HepG2 (cell line): Measurements from ENCODE around the gene ACCS. TPM values are rescaled to one million over a fixed set of nuclear protein-coding genes. Genes with fewer than 3 reads are reported as not detected.
A peak's percentile ranks its signal among the peaks of the same experiment; 100 is the strongest.

Source experiments
- CC2D1A ChIP-seq: sonication (generic); formaldehyde crosslinking; IDR thresholded peaks from 2 replicates; pipeline ENCODE4 v1.8.1; 2023; ENCODE audit warnings: mild to moderate bottlenecking, missing genetic modification reagents
- CHD4 ChIP-seq: fragments of 200-600 bp; sonication (generic); IDR thresholded peaks from 2 replicates; pipeline ENCODE4 v1.7.0; 2017; ENCODE audit warnings: mild to moderate bottlenecking, low read length, borderline replicate concordance
- EP300 ChIP-seq, 3 experiments: sonication (generic) in 1 of 3; formaldehyde crosslinking in 1 of 3; IDR thresholded peaks; 2 replicates each; pipeline versions ENCODE4 v1.5.1 to v1.6.1; 2011 to 2020; ENCODE audit warnings: low read depth in 2 of 3, low read length in 2 of 3, borderline replicate concordance in 1 of 3, improper control_type of control experiment in 1 of 3, mild to moderate bottlenecking in 1 of 3, missing genetic modification reagents in 1 of 3, moderate library complexity in 1 of 3
- FLYWCH1 ChIP-seq: sonication (generic); formaldehyde crosslinking; IDR thresholded peaks from 2 replicates; pipeline ENCODE4 v1.8.1; 2023; ENCODE audit warnings: mild to moderate bottlenecking, missing genetic modification reagents
- NAIF1 ChIP-seq: sonication (generic); formaldehyde crosslinking; IDR thresholded peaks from 2 replicates; pipeline ENCODE4 v1.5.0; 2020; ENCODE audit warnings: mild to moderate bottlenecking, missing genetic modification reagents, borderline replicate concordance
- NR2F6 ChIP-seq, 2 experiments: IDR thresholded peaks; 2 replicates each; pipeline ENCODE4 v1.6.1; 2016; ENCODE audit warnings: antibody characterized with exemption in 1 of 2, mild to moderate bottlenecking in 1 of 2
- PLRG1 ChIP-seq: fragments of 450-650 bp; conservative IDR thresholded peaks from 2 replicates; pipeline ENCODE4 v1.6.1; 2016
- POLR2G ChIP-seq: fragments of 200-400 bp; formaldehyde crosslinking; IDR thresholded peaks from 2 replicates; pipeline ENCODE4 v1.6.1; 2018; ENCODE audit warnings: mild to moderate bottlenecking, low read depth, low read length, moderate library complexity
- SOX5 ChIP-seq: IDR thresholded peaks from 2 replicates; pipeline ENCODE4 v1.6.1; 2016; ENCODE audit warnings: borderline replicate concordance
- TEAD2 ChIP-seq: sonication (generic); formaldehyde crosslinking; IDR thresholded peaks from 2 replicates; pipeline ENCODE4 v1.9.0; 2021; ENCODE audit warnings: missing genetic modification reagents
- ZFP37 ChIP-seq: sonication (generic); formaldehyde crosslinking; IDR thresholded peaks from 2 replicates; pipeline ENCODE4 v1.4.0; 2020; ENCODE audit warnings: missing genetic modification reagents, borderline replicate concordance
- ZNF12 ChIP-seq: sonication (generic); formaldehyde crosslinking; IDR thresholded peaks from 2 replicates; pipeline ENCODE4 v1.5.0; 2020; ENCODE audit warnings: missing genetic modification reagents
- ZNF207 ChIP-seq: fragments of 450-650 bp; IDR thresholded peaks from 2 replicates; pipeline ENCODE4 v1.6.1; 2016; ENCODE audit warnings: antibody characterized with exemption, borderline replicate concordance
- ZNF274 ChIP-seq: sonication (generic); formaldehyde crosslinking; IDR thresholded peaks from 2 replicates; pipeline ENCODE4 v1.5.1; 2020; ENCODE audit warnings: mild to moderate bottlenecking, missing genetic modification reagents
- ZNF33B ChIP-seq: sonication (generic); formaldehyde crosslinking; IDR thresholded peaks from 2 replicates; pipeline ENCODE4 v1.5.1; 2020; ENCODE audit warnings: mild to moderate bottlenecking, missing genetic modification reagents
- ZNF34 ChIP-seq: sonication (generic); formaldehyde crosslinking; IDR thresholded peaks from 2 replicates; pipeline ENCODE4 v1.4.0; 2020; ENCODE audit warnings: mild to moderate bottlenecking, missing genetic modification reagents, borderline replicate concordance
- ZNF790 ChIP-seq: sonication (generic); formaldehyde crosslinking; IDR thresholded peaks from 2 replicates; pipeline ENCODE4 v1.8.0; 2022; ENCODE audit warnings: missing genetic modification reagents, mild to moderate bottlenecking, borderline replicate concordance
- polyA plus RNA-seq, 8 experiments: library from polyadenylated mRNA; depleted of rRNA in 3 of 8; stranded (reverse) in 7 of 8; unstranded in 1 of 8; fragments of >200 nt; fragmentation: Illumina TruSeq in 4 of 8; extraction: Trizol in 4 of 8; gene quantifications; 2 replicates each; pipeline versions ENCODE4 v1.2.1 to v1.2.3, GENCODE V29; 2011 to 2016; ENCODE audit warnings: low read depth in 4 of 8, missing spikeins in 1 of 8, mixed read lengths in 1 of 8; ENCODE audit not compliant: insufficient read depth in 1 of 8
- total RNA-seq, 5 experiments: library from RNA; depleted of rRNA; stranded (reverse); fragments of >200 nt; fragmentation: Illumina TruSeq; extraction: Trizol; gene quantifications; 2 replicates each; pipeline ENCODE4 v1.2.3, GENCODE V29; 2016; ENCODE audit warnings: low read depth in 1 of 5
- TF ChIP-seq, protein P1 (sequence below): sonication (generic); formaldehyde crosslinking; IDR thresholded peaks from 2 replicates; pipeline ENCODE4 v1.4.0; 2020; ENCODE audit warnings: mild to moderate bottlenecking, missing genetic modification reagents
- TF ChIP-seq, protein P2 (sequence below): sonication (generic); formaldehyde crosslinking; conservative IDR thresholded peaks from 2 replicates; pipeline ENCODE4 v1.5.0; 2020; ENCODE audit warnings: missing genetic modification reagents
- TF ChIP-seq, protein P3 (sequence below): sonication (generic); formaldehyde crosslinking; IDR thresholded peaks from 2 replicates; pipeline ENCODE4 v1.5.1; 2020; ENCODE audit warnings: mild to moderate bottlenecking, missing genetic modification reagents, moderate library complexity
- TF ChIP-seq, protein P4 (sequence below): IDR thresholded peaks from 2 replicates; pipeline ENCODE4 v1.6.1; 2012; ENCODE audit warnings: low read depth, low read length, improper control_type of control experiment
- TF ChIP-seq, protein P5 (sequence below): sonication (generic); formaldehyde crosslinking; IDR thresholded peaks from 2 replicates; pipeline ENCODE4 v1.4.0; 2020; ENCODE audit warnings: missing genetic modification reagents

Gene ACCS
- total and polyA plus RNA-seq, 2 of the 13 experiments (the other 11 are each of a cell fraction or from before 2014, with no cell fraction given) = 0.55 to 0.59 TPM

DNA sequence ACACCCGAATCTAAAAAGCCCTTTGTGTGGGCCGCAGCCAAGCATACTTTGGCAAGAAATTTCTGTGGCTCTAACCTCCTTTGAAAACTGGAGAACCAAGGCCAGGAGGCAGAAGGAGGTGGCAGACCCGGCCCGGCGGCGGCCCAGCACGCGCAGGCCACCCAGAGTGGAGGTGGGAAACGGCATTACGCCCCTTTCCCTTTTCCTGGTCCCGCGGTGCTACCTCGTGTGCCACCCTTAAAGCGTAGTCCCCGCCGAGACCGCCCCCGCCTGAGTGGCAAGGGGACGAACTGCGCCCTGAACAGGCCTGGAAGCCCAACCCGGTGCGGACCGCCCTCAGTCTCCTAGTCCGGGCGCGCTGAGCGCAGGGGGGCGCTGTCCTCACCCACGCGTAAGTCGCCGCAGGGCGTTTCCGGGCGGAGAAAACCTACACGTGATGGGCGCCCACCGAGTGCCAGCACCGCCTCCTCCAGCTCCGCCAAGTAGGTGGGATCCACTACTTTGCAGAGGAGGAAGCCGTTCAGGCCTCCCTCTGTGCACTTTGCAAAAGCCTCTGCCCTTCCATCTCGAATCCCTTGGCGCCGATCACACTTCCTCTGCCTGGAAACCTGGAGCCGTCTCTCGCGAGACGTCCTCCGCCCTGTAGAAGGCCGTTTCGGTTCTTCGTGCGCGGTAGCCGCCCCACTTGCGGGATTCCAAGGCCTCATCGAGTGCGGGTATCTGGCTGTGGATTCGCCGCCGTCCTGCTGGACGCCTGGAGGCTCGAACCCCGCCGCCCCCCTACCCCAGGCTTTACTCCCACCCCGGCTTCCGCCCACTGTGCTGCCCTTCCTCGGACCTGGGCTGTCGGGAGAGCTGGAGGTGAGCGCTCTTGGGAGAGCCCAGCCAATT lies at the start of gene ACCS (continued):
- TF ChIP-seq FLYWCH1 (CRISPR knock-in tag) = no peak
- no peak for TF ChIP-seq ZNF33B (CRISPR knock-in tag)
- TF ChIP-seq CHD4 = no peak
- TF ChIP-seq, protein P1, sequence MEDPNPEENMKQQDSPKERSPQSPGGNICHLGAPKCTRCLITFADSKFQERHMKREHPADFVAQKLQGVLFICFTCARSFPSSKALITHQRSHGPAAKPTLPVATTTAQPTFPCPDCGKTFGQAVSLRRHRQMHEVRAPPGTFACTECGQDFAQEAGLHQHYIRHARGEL = no peak
- no peak for TF ChIP-seq NR2F6 (IDR thresholded peaks at IDR 0.05)
- TF ChIP-seq NR2F6 (CRISPR knock-in tag; IDR thresholded peaks at IDR 0.05) = no peak
- TF ChIP-seq ZNF34 (CRISPR knock-in tag) = no peak
- no peak for TF ChIP-seq ZNF12
- no peak for TF ChIP-seq ZNF790 (CRISPR knock-in tag)
- TF ChIP-seq EP300 (IDR thresholded peaks at IDR 0.05; ENCODE audit: low read depth in 2 of 2, low read length in 2 of 2) = no peak
- TF ChIP-seq EP300 (CRISPR knock-in tag; IDR thresholded peaks at IDR 0.05; ENCODE audit: borderline replicate concordance) = no peak
- 0 out of 2 replicates have a peak, but pooled peaks have one; percentile 31 for TF ChIP-seq ZNF274 (CRISPR knock-in tag)
- TF ChIP-seq, protein P2, sequence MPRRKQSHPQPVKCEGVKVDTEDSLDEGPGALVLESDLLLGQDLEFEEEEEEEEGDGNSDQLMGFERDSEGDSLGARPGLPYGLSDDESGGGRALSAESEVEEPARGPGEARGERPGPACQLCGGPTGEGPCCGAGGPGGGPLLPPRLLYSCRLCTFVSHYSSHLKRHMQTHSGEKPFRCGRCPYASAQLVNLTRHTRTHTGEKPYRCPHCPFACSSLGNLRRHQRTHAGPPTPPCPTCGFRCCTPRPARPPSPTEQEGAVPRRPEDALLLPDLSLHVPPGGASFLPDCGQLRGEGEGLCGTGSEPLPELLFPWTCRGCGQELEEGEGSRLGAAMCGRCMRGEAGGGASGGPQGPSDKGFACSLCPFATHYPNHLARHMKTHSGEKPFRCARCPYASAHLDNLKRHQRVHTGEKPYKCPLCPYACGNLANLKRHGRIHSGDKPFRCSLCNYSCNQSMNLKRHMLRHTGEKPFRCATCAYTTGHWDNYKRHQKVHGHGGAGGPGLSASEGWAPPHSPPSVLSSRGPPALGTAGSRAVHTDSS = no peak
- no peak for TF ChIP-seq TEAD2 (CRISPR knock-in tag)
- no peak for TF ChIP-seq CC2D1A (CRISPR knock-in tag)
- TF ChIP-seq POLR2G = no peak
- no peak for TF ChIP-seq ZFP37 (CRISPR knock-in tag)
- TF ChIP-seq, protein P3, sequence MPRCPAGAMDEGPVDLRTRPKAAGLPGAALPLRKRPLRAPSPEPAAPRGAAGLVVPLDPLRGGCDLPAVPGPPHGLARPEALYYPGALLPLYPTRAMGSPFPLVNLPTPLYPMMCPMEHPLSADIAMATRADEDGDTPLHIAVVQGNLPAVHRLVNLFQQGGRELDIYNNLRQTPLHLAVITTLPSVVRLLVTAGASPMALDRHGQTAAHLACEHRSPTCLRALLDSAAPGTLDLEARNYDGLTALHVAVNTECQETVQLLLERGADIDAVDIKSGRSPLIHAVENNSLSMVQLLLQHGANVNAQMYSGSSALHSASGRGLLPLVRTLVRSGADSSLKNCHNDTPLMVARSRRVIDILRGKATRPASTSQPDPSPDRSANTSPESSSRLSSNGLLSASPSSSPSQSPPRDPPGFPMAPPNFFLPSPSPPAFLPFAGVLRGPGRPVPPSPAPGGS (CRISPR knock-in tag) = no peak
- TF ChIP-seq, protein P4, sequence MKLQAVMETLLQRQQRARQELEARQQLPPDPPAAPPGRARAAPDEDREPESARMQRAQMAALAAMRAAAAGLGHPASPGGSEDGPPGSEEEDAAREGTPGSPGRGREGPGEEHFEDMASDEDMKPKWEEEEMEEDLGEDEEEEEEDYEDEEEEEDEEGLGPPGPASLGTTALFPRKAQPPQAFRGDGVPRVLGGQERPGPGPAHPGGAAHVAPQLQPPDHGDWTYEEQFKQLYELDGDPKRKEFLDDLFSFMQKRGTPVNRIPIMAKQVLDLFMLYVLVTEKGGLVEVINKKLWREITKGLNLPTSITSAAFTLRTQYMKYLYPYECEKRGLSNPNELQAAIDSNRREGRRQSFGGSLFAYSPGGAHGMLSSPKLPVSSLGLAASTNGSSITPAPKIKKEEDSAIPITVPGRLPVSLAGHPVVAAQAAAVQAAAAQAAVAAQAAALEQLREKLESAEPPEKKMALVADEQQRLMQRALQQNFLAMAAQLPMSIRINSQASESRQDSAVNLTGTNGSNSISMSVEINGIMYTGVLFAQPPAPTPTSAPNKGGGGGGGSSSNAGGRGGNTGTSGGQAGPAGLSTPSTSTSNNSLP = no peak
- TF ChIP-seq, protein P5, sequence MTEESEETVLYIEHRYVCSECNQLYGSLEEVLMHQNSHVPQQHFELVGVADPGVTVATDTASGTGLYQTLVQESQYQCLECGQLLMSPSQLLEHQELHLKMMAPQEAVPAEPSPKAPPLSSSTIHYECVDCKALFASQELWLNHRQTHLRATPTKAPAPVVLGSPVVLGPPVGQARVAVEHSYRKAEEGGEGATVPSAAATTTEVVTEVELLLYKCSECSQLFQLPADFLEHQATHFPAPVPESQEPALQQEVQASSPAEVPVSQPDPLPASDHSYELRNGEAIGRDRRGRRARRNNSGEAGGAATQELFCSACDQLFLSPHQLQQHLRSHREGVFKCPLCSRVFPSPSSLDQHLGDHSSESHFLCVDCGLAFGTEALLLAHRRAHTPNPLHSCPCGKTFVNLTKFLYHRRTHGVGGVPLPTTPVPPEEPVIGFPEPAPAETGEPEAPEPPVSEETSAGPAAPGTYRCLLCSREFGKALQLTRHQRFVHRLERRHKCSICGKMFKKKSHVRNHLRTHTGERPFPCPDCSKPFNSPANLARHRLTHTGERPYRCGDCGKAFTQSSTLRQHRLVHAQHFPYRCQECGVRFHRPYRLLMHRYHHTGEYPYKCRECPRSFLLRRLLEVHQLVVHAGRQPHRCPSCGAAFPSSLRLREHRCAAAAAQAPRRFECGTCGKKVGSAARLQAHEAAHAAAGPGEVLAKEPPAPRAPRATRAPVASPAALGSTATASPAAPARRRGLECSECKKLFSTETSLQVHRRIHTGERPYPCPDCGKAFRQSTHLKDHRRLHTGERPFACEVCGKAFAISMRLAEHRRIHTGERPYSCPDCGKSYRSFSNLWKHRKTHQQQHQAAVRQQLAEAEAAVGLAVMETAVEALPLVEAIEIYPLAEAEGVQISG (CRISPR knock-in tag) = 0 out of 2 replicates have a peak, but pooled peaks have one; percentile 40
- no peak for TF ChIP-seq ZNF207
- TF ChIP-seq PLRG1 = no peak
- no peak for TF ChIP-seq SOX5
- TF ChIP-seq NAIF1 (CRISPR knock-in tag) = no peak
